ENCODE results near the gene MCFD2. TPM values are rescaled to one million over a fixed set of nuclear protein-coding genes. Genes with fewer than 3 reads are reported as not detected.

Gene MCFD2
- total RNA-seq, 1 donor from 2014 or later = 104 TPM

- no peak overlapping the region for H3K4me3 ChIP-seq
- no peaks in the 10 kb centered on the region for H3K36me3 ChIP-seq
- no peak for TF ChIP-seq CTCF (IDR thresholded peaks at IDR 0.05)
- peak overlapping the region; percentile 75 for H3K27ac ChIP-seq
- H3K4me1 ChIP-seq = peaks cover 21% of the 10 kb centered on the region
- DNase-seq = no peak
- no peaks in the 10 kb centered on the region for H3K9me3 ChIP-seq
- no peaks in the 10 kb centered on the region for H3K27me3 ChIP-seq
- intact Hi-C loops (cut with DNase I) = no loop called here
- ATAC-seq = no peak
Measured at GRCh38 chr2:46855805-46856204, 59.8 kb downstream of the MCFD2 start.

- no peaks in the 10 kb centered on the region for H3K27me3 ChIP-seq
- DNase-seq (no peak), ATAC-seq (no peak)
- H3K27ac ChIP-seq = peak overlapping the region; percentile 75
- no peak for TF ChIP-seq CTCF (IDR thresholded peaks at IDR 0.05)
- H3K4me3 ChIP-seq = no peak overlapping the region
- H3K36me3 ChIP-seq = no peaks in the 10 kb centered on the region
- peaks cover 34% of the 10 kb centered on the region for H3K4me1 ChIP-seq
- intact Hi-C loops (cut with DNase I) = no loop called here
- H3K9me3 ChIP-seq = no peaks in the 10 kb centered on the region
Measured at GRCh38 chr2:46854260-46854659, 61.3 kb downstream of the MCFD2 start.

- Histone ChIP-seq H3K27ac (peak overlapping the region; percentile 26), H3K36me3 (no peaks in the 10 kb centered on the region), H3K27me3 (no peaks in the 10 kb centered on the region), H3K9me3 (no peaks in the 10 kb centered on the region), H3K4me1 (peaks cover 45% of the 10 kb centered on the region), H3K4me3 (no peak overlapping the region)
- no peak for TF ChIP-seq CTCF (IDR thresholded peaks at IDR 0.05)
- intact Hi-C loops (cut with DNase I) = no loop called here
- ATAC-seq (no peak), DNase-seq (no peak)
Measured at GRCh38 chr2:46852598-46852997, 63.0 kb downstream of the MCFD2 start.

- no peak for TF ChIP-seq CTCF (IDR thresholded peaks at IDR 0.05)
- no peaks in the 10 kb centered on the region for H3K36me3 ChIP-seq
- DNase-seq (peak; percentile 16), ATAC-seq (no peak)
- peaks cover 45% of the 10 kb centered on the region for H3K4me1 ChIP-seq
- no peak overlapping the region for H3K27ac ChIP-seq
- H3K27me3 ChIP-seq = no peaks in the 10 kb centered on the region
- no peaks in the 10 kb centered on the region for H3K9me3 ChIP-seq
- intact Hi-C loops (cut with DNase I) = no loop called here
- H3K4me3 ChIP-seq = no peak overlapping the region
Measured at GRCh38 chr2:46852124-46852523, 63.5 kb downstream of the MCFD2 start.

Other genes starting within 250 kb of the MCFD2 start
- gene SOCS5, start 216.5 kb downstream of the MCFD2 start, total RNA-seq = 27.5 TPM
- gene TTC7A, start 25.4 kb upstream of the MCFD2 start, total RNA-seq = 45.5 TPM
- not detected for gene STPG4, start 239.5 kb upstream of the MCFD2 start, total RNA-seq

All from upper lobe of right lung (tissue), 1 donor.